Type B pancreatic cell (in vitro differentiated cells): ENCODE measurements around the gene PTGES3. TPM values are rescaled to one million over a fixed set of nuclear protein-coding genes. Genes with fewer than 3 reads are reported as not detected.

Experiments
- DNase-seq: peaks from one replicate; pipeline ENCODE4 v3.0.0; 2021; ENCODE audit warnings: mixed read lengths; ENCODE audit not compliant: unreplicated experiment; ENCODE audit errors: extremely low spot score
- H3K27ac Mint-ChIP-seq: 2 replicates; pipeline ENCODE4 v1.8.0; 2021; ENCODE audit warnings: mild to moderate bottlenecking, mixed read lengths
- H3K27me3 Mint-ChIP-seq: 2 replicates; pipeline ENCODE4 v1.8.0; 2021; ENCODE audit warnings: mixed read lengths
- H3K36me3 Mint-ChIP-seq: 2 replicates; pipeline ENCODE4 v1.8.0; 2021; ENCODE audit warnings: mixed read lengths
- H3K4me1 Mint-ChIP-seq: one replicate; pipeline ENCODE4 v1.8.0; 2021; ENCODE audit warnings: mixed read lengths; ENCODE audit not compliant: unreplicated experiment
- H3K4me3 Mint-ChIP-seq: 2 replicates; pipeline ENCODE4 v1.8.0; 2021; ENCODE audit warnings: mild to moderate bottlenecking, mixed read lengths
- H3K9me3 Mint-ChIP-seq: 2 replicates; pipeline ENCODE4 v1.8.0; 2021; ENCODE audit warnings: mixed read lengths
- total RNA-seq: library from RNA; stranded (reverse); gene quantifications from 2 replicates; pipeline ENCODE4 v1.2.1, GENCODE V29; 2021; ENCODE audit warnings: low replicate concordance
- TF ChIP-seq, protein P1 (sequence below): fragments of 200-600 bp; sonication (generic); conservative IDR thresholded peaks from 2 replicates; pipeline ENCODE4 v1.5.0; 2021; ENCODE audit warnings: antibody characterized with exemption, mild to moderate bottlenecking

PTGES3 gene
- total RNA-seq, 1 donor from 2014 or later = 219 TPM

DNA sequence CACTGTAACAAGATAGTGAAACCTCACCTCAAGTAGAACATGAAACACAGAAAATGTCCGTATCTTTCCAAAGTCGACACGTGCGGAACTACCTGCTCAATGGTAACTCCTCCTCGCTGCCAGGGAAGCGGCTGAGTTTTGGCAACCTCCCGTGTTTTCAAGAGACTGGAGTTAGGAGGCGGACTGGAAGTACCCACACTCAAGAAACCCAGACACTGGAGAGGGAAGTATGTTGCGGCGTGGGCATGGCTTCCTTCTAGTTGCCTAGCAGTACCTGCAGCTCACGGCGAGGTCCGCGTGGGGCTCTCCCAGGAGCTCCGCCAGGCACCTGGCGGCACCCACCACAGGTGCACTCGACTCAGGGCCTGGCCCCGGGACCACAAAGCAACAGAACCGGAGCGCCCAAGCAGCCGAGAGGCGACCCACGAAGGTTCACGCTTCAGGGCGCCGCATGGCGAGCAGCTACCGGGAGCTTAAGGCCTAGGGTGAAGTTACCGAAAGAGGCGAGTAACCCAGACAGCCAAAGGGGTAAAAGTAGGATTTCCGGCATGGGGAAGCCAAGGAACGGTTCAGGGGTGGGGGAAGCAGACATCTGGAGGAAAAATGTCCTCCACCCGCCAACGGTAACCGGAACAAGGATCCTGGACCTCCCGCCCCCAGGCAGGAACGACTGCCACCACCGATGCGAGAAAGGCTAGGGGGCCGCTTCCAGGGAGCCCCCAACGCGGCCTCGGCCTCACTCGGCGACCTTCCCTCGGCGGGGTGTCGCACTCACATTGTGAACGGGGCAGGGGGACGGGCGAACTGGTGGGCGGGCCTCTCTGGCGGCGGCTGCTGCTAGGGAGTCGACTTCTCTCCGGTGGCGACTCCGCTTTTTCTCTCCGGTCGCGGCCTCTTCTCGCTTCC lies 608 bp downstream of the PTGES3 start:
- H3K9me3 Mint-ChIP-seq = peaks cover 3% of the 10 kb centered on the region
- TF ChIP-seq, protein P1, sequence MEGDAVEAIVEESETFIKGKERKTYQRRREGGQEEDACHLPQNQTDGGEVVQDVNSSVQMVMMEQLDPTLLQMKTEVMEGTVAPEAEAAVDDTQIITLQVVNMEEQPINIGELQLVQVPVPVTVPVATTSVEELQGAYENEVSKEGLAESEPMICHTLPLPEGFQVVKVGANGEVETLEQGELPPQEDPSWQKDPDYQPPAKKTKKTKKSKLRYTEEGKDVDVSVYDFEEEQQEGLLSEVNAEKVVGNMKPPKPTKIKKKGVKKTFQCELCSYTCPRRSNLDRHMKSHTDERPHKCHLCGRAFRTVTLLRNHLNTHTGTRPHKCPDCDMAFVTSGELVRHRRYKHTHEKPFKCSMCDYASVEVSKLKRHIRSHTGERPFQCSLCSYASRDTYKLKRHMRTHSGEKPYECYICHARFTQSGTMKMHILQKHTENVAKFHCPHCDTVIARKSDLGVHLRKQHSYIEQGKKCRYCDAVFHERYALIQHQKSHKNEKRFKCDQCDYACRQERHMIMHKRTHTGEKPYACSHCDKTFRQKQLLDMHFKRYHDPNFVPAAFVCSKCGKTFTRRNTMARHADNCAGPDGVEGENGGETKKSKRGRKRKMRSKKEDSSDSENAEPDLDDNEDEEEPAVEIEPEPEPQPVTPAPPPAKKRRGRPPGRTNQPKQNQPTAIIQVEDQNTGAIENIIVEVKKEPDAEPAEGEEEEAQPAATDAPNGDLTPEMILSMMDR = no peak
- H3K27ac Mint-ChIP-seq = peak overlapping the region; percentile 99
- peaks cover 21% of the 10 kb centered on the region for H3K4me1 Mint-ChIP-seq
- DNase-seq = no peak
- no peaks in the 10 kb centered on the region for H3K27me3 Mint-ChIP-seq
- peak overlapping the region; percentile 99 for H3K4me3 Mint-ChIP-seq
- peaks cover 21% of the 10 kb centered on the region for H3K36me3 Mint-ChIP-seq

DNA sequence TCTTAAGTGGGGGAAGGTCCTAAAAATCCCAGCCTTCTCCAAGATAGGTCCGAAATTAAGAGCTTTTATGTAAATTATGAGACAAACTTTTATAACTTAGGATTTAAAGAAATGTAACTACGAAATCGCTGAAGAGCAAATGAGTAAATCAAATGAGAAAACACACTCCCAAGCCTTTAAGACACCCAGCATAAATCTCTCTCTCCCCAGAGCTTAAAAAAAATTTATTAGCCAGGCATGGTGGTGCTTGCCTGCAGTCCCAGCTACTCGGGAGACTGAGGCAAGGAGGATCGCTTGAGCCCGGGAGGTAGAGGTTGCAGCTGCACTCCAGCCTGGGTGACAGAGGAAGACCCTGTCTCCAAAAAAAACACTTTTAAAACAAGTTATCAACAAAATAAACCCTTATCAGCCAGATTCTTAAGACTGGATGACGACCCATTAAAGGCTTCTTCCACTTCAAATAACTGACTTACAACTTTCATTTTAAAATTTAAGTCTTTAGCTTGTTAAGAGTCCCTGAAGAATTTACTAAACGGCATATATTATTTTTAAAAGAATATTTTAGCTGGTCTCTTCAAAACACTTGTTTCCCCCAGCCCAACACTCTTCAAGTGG lies 3.2 kb downstream of the PTGES3 start:
- H3K4me1 Mint-ChIP-seq = peaks cover 21% of the 10 kb centered on the region
- no peak for DNase-seq
- H3K36me3 Mint-ChIP-seq = peaks cover 21% of the 10 kb centered on the region
- peak overlapping the region; percentile 99 for H3K4me3 Mint-ChIP-seq
- peaks cover 3% of the 10 kb centered on the region for H3K9me3 Mint-ChIP-seq
- peak overlapping the region; percentile 88 for H3K27ac Mint-ChIP-seq
- TF ChIP-seq, protein P1 = no peak
- no peaks in the 10 kb centered on the region for H3K27me3 Mint-ChIP-seq

DNA sequence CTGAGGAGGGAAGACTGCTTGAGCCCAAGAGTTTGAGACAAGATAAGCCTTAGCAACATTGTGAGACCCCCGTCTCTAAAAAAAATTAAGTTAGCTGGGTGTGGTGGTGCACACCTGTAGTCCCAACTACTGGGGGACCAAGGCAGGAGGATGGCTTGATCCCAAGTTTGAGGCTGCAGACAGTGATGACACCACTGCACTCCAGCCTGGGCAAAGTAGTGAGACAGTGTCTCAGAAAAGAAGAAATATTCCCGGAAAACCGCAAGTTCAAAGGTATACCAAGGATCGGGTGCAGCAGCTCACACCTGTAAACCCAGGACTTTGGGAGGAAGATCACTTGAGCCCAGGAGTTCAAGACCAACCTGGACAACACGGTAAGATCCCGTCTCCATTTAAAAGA lies 5.8 kb downstream of the PTGES3 start:
- TF ChIP-seq, protein P1 = no peak
- Mint-ChIP-seq H3K36me3 (peaks cover 24% of the 10 kb centered on the region), H3K27ac (peak overlapping the region; percentile 57), H3K9me3 (peaks cover 3% of the 10 kb centered on the region), H3K27me3 (no peaks in the 10 kb centered on the region), H3K4me3 (no peak overlapping the region), H3K4me1 (peaks cover 17% of the 10 kb centered on the region)
- no peak for DNase-seq

DNA sequence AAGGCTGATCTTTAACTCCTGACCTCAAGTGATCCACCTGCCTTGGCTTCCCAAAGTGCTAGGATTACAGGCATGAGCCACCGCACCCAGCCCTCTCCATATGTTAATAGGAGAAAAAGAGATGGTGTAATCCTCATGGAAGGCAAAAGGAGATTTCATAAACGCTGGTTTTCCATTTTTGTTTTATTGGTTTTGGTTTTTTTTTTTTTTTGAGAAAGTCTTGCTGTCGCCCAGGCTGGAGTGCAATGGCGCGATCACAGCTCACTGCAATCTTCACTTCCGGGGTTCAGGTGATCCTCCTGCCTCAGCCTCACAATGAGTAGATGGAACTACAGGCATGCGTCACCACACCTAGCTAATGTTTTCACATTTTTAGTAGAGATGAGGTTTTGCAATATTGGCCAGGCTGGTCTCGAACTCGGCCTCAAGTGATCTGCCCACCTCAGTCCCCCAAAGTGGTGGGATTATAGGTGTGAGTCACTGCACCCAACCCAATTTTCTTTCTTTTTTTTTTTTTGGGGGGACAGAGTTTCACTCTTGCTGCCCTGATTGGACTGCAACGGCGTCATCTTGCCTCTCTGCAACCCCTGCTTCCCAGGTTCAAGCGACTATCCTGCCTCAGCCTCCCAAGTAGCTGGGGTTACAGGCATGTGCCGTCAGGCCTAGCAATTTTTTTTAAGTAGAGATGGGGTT lies 8.1 kb downstream of the PTGES3 start:
- peak overlapping the region; percentile 26 for H3K27ac Mint-ChIP-seq
- no peak for DNase-seq
- no peaks in the 10 kb centered on the region for H3K27me3 Mint-ChIP-seq
- H3K4me1 Mint-ChIP-seq = peaks cover 16% of the 10 kb centered on the region
- TF ChIP-seq, protein P1 = no peak
- peaks cover 3% of the 10 kb centered on the region for H3K9me3 Mint-ChIP-seq
- H3K4me3 Mint-ChIP-seq = no peak overlapping the region
- peaks cover 20% of the 10 kb centered on the region for H3K36me3 Mint-ChIP-seq

DNA sequence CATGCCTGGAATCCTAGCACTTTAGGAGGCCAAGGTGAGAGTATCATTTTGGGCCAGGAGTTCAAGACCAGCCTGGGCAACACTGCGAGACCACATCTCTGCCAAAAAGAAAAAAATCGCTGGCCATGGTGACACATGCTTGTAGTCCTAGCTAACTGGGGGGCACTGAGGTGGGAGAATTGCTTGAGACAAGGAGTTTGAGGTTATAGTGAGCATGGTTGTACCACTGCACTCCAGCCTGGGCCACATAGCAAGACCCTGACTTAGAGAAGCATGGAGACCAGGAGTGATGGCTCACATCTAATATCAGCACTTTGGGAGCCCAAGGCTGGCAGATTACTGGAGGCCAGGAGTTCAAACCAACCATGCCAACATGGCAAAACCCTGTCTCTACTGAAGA lies 9.2 kb downstream of the PTGES3 start:
- H3K9me3 Mint-ChIP-seq = peaks cover under 1% of the 10 kb centered on the region
- peak overlapping the region; percentile 78 for H3K27ac Mint-ChIP-seq

More for the DNA sequence above, 9.2 kb downstream of the PTGES3 start:
- Mint-ChIP-seq H3K36me3 (peaks cover 12% of the 10 kb centered on the region), H3K27me3 (no peaks in the 10 kb centered on the region), H3K4me3 (peak overlapping the region; percentile 11), H3K4me1 (peaks cover 5% of the 10 kb centered on the region)
- DNase-seq = no peak
- TF ChIP-seq, protein P1 = no peak
